Measurements from ENCODE around the gene HOMER2. TPM values are rescaled to one million over a fixed set of nuclear protein-coding genes. Genes with fewer than 3 reads are reported as not detected.
A peak's percentile ranks its signal among the peaks of the same experiment; 100 is the strongest.

Gene HOMER2
- total RNA-seq, 1 donor from 2014 or later, result 48.5 TPM

DNA sequence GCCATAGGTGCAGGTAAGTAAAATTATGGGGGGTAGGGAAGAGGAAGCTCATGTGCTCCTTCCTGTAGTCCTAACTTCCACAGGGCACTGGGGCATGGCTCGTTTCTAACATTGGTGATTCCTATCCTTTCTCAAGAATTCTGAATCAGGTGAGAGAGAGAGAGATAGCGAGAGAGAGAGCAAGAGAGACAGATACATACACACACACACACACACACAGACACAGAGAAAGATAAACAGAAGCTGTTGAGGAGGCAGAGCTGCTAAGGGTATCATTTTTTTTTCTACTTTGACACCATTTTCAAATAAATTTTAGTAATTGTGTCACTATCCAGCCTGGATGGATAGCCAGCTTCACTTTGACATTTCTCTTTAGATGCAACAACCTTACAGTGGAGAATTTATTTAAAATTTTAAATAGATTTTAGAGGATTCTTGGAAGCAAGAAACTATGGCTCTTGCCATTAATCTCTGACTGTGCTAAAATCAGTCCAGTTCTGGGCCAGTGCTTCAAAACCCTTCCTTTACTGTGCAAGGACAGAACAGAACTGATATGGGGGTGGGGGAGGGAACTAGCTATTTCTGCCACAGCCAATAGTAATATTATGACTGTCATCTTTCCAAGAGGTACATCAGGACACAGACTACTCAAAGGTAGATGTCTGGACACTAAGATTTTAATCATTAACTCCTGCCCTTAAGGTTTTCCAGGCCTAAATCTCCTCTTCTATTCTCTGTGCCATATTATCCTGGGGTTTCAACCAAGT is 18.9 kb upstream of the HOMER2 start:
- Histone ChIP-seq H3K36me3 (no peaks in the 10 kb centered on the region), H3K27me3 (ENCODE audit: low read depth) (no peaks in the 10 kb centered on the region), H3K4me1 (peaks cover 22% of the 10 kb centered on the region), H3K4me3 (peak overlapping the region; percentile 18), H3K27ac (replicated peaks) (peak overlapping the region; percentile 49), H3K9me3 (replicated peaks) (no peaks in the 10 kb centered on the region)
- no peak for TF ChIP-seq CTCF (IDR thresholded peaks at IDR 0.05; ENCODE audit: borderline replicate concordance)
- intact Hi-C loops (cut with micrococcal nuclease), result no loop called here
- no peak for DNase-seq

DNA sequence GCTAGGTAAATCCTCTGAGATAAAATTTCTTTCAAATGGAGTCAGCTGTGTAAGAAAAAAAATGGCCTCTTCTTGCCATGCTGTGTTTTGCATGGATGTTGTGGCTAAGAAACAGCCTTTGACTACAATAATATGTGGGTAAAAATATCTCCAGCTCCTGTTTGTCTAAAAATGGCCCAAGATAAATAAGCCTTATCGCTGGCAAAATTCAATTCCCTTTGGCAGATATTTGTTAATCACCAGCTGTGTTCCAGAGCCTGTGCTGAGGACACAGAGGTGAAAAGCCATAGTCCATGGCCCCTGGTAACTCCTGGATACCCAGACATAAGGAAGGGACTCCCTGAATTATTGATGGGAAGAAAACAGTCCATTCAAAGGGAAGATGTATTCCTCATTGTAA is 18.2 kb upstream of the HOMER2 start:
- Histone ChIP-seq H3K36me3 (no peaks in the 10 kb centered on the region), H3K4me1 (peaks cover 22% of the 10 kb centered on the region), H3K27ac (replicated peaks) (peak overlapping the region; percentile 49), H3K9me3 (replicated peaks) (no peaks in the 10 kb centered on the region), H3K27me3 (ENCODE audit: low read depth) (no peaks in the 10 kb centered on the region), H3K4me3 (peak overlapping the region; percentile 18)
- intact Hi-C loops (cut with micrococcal nuclease), result no loop called here
- TF ChIP-seq CTCF (IDR thresholded peaks at IDR 0.05; ENCODE audit: borderline replicate concordance), result no peak
- no peak for DNase-seq

DNA sequence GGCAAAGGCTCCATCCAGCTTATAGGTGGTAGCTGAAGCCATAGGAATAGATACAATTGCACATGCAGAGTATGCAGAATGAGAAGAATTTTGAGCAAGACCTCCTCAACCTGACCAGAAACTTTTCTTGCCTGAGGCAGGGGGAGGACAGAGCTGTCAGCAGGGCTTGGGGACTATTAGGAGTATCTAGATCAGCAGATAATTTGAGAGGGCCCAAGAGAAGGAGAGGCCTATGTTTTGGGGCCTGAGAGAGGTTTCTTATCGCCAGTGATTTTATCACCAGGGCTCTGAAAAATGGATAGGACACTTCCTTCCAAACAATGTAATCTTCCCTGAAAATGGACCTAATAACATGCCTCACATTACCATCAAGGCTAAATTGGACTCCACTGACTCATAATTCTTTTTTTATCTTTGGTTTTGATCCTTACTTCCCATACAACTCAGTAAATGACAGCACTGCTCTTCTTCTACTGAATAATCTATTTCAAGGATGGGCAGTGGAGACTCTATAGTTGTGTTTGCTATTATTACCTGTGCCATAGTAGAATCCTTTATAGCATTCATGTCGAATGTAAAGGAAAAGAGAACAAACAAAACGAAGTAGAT is 17.7 kb upstream of the HOMER2 start:
- peaks cover 22% of the 10 kb centered on the region for H3K4me1 ChIP-seq
- TF ChIP-seq CTCF (IDR thresholded peaks at IDR 0.05; ENCODE audit: borderline replicate concordance), result no peak
- no peak overlapping the region for H3K4me3 ChIP-seq
- DNase-seq, result no peak
- H3K9me3 ChIP-seq (replicated peaks), result no peaks in the 10 kb centered on the region
- H3K27ac ChIP-seq (replicated peaks), result peak overlapping the region; percentile 49
- no peaks in the 10 kb centered on the region for H3K36me3 ChIP-seq
- no peaks in the 10 kb centered on the region for H3K27me3 ChIP-seq (ENCODE audit: low read depth)
- intact Hi-C loops (cut with micrococcal nuclease), result no loop called here

DNA sequence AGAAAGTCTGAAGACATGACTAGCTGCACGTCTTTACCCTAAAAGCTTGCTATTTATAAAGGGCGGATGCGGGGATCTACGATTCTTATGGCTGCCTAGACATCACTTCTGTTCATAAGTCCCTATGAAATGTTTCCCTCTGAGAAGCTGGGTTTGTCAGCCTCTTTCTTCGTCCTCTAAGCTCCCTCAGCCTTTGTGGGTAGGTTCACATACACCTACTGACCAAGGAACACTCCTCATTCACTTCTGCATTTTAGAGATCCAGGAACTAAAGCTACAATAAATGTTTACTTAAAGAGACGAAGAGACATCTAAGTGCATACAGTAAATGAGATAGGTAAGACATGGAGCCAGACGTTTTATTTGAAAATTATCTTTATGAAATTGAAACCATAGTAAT is 16.8 kb upstream of the HOMER2 start:
- no peak for DNase-seq
- intact Hi-C loops (cut with micrococcal nuclease), result no loop called here
- H3K4me3 ChIP-seq, result no peak overlapping the region
- no peaks in the 10 kb centered on the region for H3K36me3 ChIP-seq
- peaks cover 22% of the 10 kb centered on the region for H3K4me1 ChIP-seq
- no peaks in the 10 kb centered on the region for H3K9me3 ChIP-seq (replicated peaks)
- no peak overlapping the region for H3K27ac ChIP-seq (replicated peaks)
- no peaks in the 10 kb centered on the region for H3K27me3 ChIP-seq (ENCODE audit: low read depth)
- TF ChIP-seq CTCF (IDR thresholded peaks at IDR 0.05; ENCODE audit: borderline replicate concordance), result no peak

DNA sequence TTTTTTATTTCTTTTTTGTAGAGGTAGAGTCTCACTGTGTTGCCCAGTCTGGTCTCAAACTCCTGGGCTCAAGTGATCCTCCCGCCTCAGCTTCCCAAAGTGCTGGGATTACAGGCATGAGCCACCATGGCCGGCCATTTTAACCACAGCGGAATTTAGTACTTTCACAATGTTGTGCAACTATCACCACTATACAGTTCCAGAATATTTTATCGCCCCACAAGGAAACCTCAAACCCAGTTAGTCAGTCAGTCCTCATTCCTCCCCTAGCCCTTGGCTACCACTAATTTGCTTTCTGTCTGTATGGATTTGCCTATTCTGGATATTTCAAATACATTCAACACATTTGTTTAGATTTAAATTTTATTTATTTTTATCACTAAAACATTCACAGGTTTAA is 15.5 kb upstream of the HOMER2 start:
- intact Hi-C loops (cut with micrococcal nuclease), result no loop called here
- Histone ChIP-seq H3K36me3 (no peaks in the 10 kb centered on the region), H3K4me1 (peaks cover 28% of the 10 kb centered on the region), H3K27me3 (ENCODE audit: low read depth) (no peaks in the 10 kb centered on the region), H3K27ac (replicated peaks) (no peak overlapping the region), H3K4me3 (no peak overlapping the region), H3K9me3 (replicated peaks) (no peaks in the 10 kb centered on the region)
- DNase-seq, result no peak
- TF ChIP-seq CTCF (IDR thresholded peaks at IDR 0.05; ENCODE audit: borderline replicate concordance), result no peak
